ENCODE data around the gene PTGIS.

GRCh38 chr20:49558826-49559225 is 9.1 kb downstream of the PTGIS start:
- TF ChIP-seq POLR2A (IDR thresholded peaks at IDR 0.05; ENCODE audit: low read depth, low read length) (no peak), CTCF (IDR thresholded peaks at IDR 0.05; ENCODE audit: extremely low read depth in 1 of 2, insufficient read depth in 1 of 2, low read depth in 1 of 2, low read length in 2 of 2) (no peak), JUN (IDR thresholded peaks at IDR 0.05; ENCODE audit: borderline replicate concordance, insufficient read depth, insufficient read length, low read depth) (no peak), POLR2AphosphoS5 (IDR thresholded peaks at IDR 0.05; ENCODE audit: insufficient read depth, low read depth, low read length) (no peak), EZH2 (IDR thresholded peaks at IDR 0.05; ENCODE audit: borderline replicate concordance, low read depth, low read length, severe bottlenecking) (no peak), FOS (IDR thresholded peaks at IDR 0.05; ENCODE audit: borderline replicate concordance, insufficient read depth, low read length) (no peak), MAX (IDR thresholded peaks at IDR 0.05; ENCODE audit: insufficient read depth, insufficient read length) (no peak), MYC (IDR thresholded peaks at IDR 0.05; ENCODE audit: low read depth, low read length) (no peak)
